Parathyroid adenoma (tissue), 2 donors: ENCODE measurements around the gene SALL4.
"Not testable (repeated sequence)": the region's sequence is repeated elsewhere in the genome, so short reads cannot be mapped to it uniquely, and the experiment has no call there.

ENCODE experiments used
- H2AFZ ChIP-seq: fragments of 300-600 bp; sonication (generic); one replicate; pipeline ENCODE4 v1.7.0; 2017; ENCODE audit warnings: antibody characterized with exemption, mild to moderate bottlenecking
- H3K27ac ChIP-seq: fragments of 300-600 bp; sonication (generic); one replicate; pipeline ENCODE4 v1.7.0; 2017
- H3K27me3 ChIP-seq: fragments of 300-600 bp; sonication (generic); one replicate; pipeline ENCODE4 v1.7.0; 2017; ENCODE audit warnings: low read length; ENCODE audit not compliant: control insufficient read depth, insufficient read depth
- H3K36me3 ChIP-seq: fragments of 300-600 bp; sonication (generic); one replicate; pipeline ENCODE4 v1.7.0; 2017; ENCODE audit warnings: low read length; ENCODE audit not compliant: control insufficient read depth, insufficient read depth
- H3K4me1 ChIP-seq: fragments of 300-600 bp; sonication (generic); one replicate; pipeline ENCODE4 v1.7.0; 2017; ENCODE audit warnings: control low read depth
- H3K4me2 ChIP-seq: fragments of 300-600 bp; sonication (generic); one replicate; pipeline ENCODE4 v1.7.0; 2017; ENCODE audit warnings: low read length
- H3K4me3 ChIP-seq: fragments of 300-600 bp; sonication (generic); one replicate; pipeline ENCODE4 v1.7.0; 2017; ENCODE audit warnings: low read depth, low read length
- H3K79me2 ChIP-seq: fragments of 300-600 bp; sonication (generic); one replicate; pipeline ENCODE4 v1.7.0; 2017; ENCODE audit warnings: control low read depth
- H3K9ac ChIP-seq: fragments of 300-600 bp; sonication (generic); one replicate; pipeline ENCODE4 v1.7.0; 2017; ENCODE audit warnings: mild to moderate bottlenecking
- H3K9me3 ChIP-seq: fragments of 300-600 bp; sonication (generic); one replicate; pipeline ENCODE4 v1.7.0; 2017; ENCODE audit warnings: low read length; ENCODE audit not compliant: control insufficient read depth
- TF ChIP-seq, protein P1 (sequence below): fragments of 300-600 bp; sonication (generic); IDR thresholded peaks from one replicate; pipeline ENCODE4 v1.7.0; 2017; ENCODE audit warnings: antibody characterized with exemption, mild to moderate bottlenecking
- donor health status: primary hyperparathyroidism.

The SALL4 gene

DNA sequence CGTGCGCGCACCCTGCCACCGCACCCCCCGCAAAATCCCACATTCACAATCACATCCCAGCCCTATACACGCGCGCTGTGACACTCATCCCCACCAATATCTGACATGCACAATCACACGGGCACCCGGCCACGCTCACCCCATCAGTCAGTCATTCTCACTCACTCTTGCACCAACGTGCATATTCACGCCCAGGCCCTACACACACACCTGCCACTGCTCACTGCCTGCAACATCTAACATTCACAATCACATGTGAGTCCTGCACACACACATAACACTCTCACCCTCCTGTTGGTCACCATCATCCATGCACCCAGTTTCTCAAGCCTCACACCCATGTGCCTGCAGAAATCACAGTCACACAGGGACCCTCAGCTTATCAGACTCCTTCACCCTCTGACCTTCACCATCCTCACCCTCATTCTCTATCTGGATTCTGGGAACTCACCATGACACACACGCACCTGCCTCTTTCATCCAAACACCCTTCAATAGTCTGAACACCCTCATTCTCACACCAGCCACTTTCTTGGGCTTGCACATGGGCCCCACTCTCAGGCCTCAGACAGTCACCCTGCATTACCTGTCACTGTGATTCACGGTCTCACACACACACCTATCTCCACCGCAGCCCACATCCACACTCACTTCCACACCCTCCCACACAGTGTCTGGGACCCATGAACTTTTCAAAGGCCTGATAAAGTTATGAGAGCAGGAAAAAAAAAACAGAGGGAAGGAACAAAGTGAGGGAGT is 33.4 kb downstream of the SALL4 start:
- Histone ChIP-seq H3K4me3 (no peak overlapping the region), H3K79me2 (no peaks in the 10 kb centered on the region), H3K4me2 (peak overlapping the region; percentile 49), H3K9ac (no peak overlapping the region), H3K9me3 (no peaks in the 10 kb centered on the region), H3K27me3 (no peaks in the 10 kb centered on the region), H3K4me1 (no peaks in the 10 kb centered on the region), H3K27ac (peak overlapping the region; percentile 9), H2AFZ (peak overlapping the region; percentile 70), H3K36me3 (no peaks in the 10 kb centered on the region)
- TF ChIP-seq, protein P1, sequence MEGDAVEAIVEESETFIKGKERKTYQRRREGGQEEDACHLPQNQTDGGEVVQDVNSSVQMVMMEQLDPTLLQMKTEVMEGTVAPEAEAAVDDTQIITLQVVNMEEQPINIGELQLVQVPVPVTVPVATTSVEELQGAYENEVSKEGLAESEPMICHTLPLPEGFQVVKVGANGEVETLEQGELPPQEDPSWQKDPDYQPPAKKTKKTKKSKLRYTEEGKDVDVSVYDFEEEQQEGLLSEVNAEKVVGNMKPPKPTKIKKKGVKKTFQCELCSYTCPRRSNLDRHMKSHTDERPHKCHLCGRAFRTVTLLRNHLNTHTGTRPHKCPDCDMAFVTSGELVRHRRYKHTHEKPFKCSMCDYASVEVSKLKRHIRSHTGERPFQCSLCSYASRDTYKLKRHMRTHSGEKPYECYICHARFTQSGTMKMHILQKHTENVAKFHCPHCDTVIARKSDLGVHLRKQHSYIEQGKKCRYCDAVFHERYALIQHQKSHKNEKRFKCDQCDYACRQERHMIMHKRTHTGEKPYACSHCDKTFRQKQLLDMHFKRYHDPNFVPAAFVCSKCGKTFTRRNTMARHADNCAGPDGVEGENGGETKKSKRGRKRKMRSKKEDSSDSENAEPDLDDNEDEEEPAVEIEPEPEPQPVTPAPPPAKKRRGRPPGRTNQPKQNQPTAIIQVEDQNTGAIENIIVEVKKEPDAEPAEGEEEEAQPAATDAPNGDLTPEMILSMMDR, result no peak

DNA sequence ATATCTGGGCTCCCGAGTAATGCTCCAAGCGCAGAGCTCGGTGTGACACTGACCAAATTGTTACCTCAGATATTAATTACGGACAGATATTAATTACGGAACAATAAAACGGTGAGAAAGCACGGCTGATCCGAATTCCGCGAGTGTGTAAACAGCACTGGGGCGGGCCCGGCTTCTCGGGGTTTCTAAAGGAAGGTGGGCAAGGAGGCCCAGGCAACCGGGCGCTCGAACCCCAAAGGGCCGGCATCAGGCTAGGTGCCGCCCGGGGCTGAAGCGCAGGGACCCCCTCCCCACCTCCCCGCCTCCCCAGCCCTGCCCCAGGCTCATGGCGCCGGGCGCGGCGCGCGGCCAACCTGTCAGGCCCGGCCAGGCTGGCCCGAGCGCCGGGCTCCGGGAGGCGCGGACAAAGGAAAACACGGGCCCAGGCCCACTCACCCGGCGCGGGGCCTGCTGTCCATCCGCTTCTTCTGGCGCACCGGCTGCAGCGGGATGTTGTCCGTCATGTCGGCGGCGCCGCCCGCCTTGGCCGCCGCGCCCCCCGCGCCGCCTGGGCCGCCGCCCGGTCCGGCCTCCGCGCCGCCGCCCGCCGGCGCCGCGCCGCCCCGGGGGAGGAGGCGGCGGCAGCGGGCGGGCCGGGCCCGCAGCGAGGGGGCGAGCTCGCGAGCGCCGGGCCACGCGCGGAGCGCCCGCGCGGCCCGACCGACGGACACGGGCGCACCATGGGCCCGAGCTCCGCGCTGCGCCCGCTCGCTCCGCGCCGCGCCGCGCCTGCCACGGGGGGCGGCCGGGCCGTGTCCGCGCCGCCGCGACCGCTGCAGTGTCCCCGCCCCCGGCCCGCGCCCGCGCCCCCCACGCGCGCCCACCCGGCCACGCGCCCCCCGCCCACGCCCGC is 34.2 kb downstream of the SALL4 start, which contains the start of gene ATP9A:
ATP9A (minus strand) TSS at position 524 of the 892 bp plus-strand sequence; CDS start at position 503, 21 bp downstream.
- H2AFZ ChIP-seq, result peak within 1 kb of the TSS; percentile 86
- TF ChIP-seq, protein P1, result no peak
- peak within 1 kb of the TSS; percentile 68 for H3K27ac ChIP-seq

DNA sequence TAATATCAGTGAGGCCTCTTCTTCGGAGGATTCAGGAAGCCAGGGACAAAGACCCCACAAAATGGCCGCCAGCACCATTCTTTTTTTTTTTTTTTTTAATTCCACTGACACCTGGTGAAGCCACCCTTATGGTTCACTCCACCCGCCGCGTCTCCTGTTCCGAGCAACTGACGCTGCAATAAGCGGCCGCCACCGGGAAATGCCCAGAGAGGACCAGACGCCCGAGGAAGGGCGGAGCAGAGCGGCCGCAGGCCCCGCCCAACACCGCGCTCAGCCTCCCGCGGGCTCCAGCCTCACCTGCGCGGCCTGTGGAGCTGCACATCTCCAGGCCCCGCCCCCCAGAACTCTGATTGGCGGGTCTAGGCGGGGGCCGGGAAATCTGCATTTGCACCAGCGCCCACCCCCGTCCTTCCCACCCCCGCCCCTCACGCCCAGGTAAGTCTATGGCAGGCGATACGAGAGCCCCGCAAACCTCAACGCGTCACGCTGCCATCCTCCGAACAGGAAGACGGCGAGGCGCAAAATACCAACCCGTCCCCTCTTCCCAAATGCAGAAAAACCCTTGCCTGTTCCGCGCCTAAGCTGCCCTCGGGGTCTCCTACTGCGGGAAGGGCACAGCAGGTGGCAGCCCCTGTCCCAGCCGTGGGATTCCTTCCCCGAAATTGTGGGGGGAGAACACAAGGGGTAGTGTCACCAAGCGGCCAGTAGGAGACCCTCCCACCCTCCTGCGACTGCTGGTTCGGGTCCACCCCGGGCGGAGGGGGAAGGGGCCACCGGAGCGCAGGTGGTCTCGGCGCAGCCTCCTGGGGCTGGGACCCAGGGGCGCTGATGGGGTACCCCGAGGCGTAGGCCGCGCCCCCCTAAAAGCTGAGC is 35.1 kb downstream of the SALL4 start:
- Histone ChIP-seq H3K4me3 (peak overlapping the region; percentile 79), H3K9ac (peak overlapping the region; percentile 68), H3K27me3 (no peaks in the 10 kb centered on the region), H3K27ac (peak overlapping the region; percentile 73), H3K79me2 (peaks cover 2% of the 10 kb centered on the region), H3K4me2 (peak overlapping the region; percentile 90), H3K9me3 (no peaks in the 10 kb centered on the region), H3K36me3 (no peaks in the 10 kb centered on the region), H2AFZ (peak overlapping the region; percentile 86), H3K4me1 (no peaks in the 10 kb centered on the region)
- TF ChIP-seq, protein P1, result peak; percentile 22

More for the DNA sequence above, 34.2 kb downstream of the SALL4 start, which contains the start of gene ATP9A:
- Histone ChIP-seq H3K9ac (peak within 1 kb of the TSS; percentile 68), H3K36me3 (no peaks in the 10 kb centered on the region), H3K4me1 (no peaks in the 10 kb centered on the region), H3K9me3 (no peaks in the 10 kb centered on the region), H3K4me3 (peak within 1 kb of the TSS; percentile 79), H3K4me2 (peak within 1 kb of the TSS; percentile 90), H3K79me2 (no peaks in the 10 kb centered on the region), H3K27me3 (no peaks in the 10 kb centered on the region)

DNA sequence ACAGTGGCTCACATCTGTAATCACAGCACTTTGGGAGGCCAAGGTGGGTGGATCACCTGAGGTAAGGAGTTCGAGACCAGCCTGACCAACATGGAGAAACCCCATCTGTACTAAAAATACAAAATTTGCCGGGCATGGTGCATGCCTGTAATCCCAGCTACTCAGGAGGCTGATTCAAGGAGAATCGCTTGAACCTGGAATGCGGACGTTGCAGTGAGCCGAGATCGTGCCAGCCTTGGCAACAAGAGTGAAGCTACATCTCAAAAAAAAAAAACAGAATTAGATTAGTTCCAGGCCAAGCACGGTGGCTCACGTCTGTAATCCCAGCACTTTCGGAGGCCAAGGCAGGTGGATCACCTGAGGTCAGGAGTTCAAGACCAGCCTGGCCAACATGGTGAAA is 36.9 kb downstream of the SALL4 start:
- H2AFZ ChIP-seq, H3K9ac ChIP-seq, H3K36me3 ChIP-seq, H3K79me2 ChIP-seq, H3K4me1 ChIP-seq, H3K27me3 ChIP-seq, H3K4me2 ChIP-seq, H3K27ac ChIP-seq, H3K9me3 ChIP-seq, H3K4me3 ChIP-seq: not testable (repeated sequence)
